Right kidney (tissue), 1 donor: ENCODE results near the gene ST7.

Experiments
- DNase-seq: peaks from one replicate; pipeline ENCODE4 v3.0.0-alpha.2; 2016

ST7 gene

GRCh38 chr7:117065571-117066150 is 112.4 kb downstream of the ST7 start:
- DNase-seq: no peak

GRCh38 chr7:117066668-117067067 is 113.4 kb downstream of the ST7 start:
- no peak for DNase-seq

GRCh38 chr7:117067340-117067739 is 114.0 kb downstream of the ST7 start:
- DNase-seq: no peak

DNA sequence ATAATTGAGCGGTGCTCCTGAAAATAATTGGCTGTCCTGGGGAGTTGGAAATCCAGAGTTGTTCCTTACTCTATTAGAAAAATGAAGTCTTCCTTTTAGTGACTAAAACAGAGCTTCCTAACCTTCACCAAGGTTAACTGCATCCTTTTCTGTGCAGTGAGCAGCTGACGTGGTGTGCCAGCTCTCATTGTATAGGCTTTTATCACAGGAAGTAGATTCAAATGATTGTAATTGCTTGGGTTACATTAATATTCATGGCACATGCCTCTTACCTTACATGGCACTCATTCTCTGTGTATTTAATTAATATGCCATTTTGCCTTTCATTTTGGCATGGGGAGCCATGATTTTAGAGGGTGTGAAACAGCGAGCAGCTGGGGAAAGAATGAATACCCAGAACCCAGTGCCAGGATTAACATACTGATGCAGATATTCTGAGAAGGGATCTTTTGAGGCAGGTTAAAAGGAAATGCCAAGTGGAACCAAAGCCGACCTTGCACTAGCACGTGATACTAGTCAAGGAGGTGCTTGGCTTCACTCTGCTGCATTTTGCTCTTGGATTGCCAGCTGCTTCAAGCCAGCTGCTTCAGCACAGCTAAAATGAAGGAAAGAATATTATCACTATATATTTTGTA is 115.3 kb downstream of the ST7 start:
- DNase-seq: no peak

DNA sequence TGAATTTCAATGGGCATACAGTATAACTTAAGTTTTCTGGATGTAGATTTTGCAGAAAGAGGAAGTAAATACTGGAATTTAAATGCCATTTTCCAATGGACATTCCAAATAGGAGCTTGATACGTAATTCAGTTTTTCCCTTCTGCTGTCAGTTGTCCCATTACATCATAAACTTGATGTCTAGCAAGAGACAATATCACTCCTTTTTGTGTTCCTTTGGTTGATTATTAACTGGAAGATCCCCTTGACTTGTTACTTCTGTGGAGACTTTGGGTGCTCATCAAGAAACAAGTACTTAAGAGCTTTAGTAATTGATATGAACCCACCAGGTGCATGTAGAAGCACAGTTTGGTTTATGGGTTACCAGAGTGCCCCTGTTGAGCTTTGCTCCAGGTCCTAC is 116.1 kb downstream of the ST7 start:
- DNase-seq: no peak

GRCh38 chr7:117071551-117071950 is 118.2 kb downstream of the ST7 start:
- DNase-seq: no peak

GRCh38 chr7:117072620-117073118 is 119.4 kb downstream of the ST7 start:
- DNase-seq: no peak

DNA sequence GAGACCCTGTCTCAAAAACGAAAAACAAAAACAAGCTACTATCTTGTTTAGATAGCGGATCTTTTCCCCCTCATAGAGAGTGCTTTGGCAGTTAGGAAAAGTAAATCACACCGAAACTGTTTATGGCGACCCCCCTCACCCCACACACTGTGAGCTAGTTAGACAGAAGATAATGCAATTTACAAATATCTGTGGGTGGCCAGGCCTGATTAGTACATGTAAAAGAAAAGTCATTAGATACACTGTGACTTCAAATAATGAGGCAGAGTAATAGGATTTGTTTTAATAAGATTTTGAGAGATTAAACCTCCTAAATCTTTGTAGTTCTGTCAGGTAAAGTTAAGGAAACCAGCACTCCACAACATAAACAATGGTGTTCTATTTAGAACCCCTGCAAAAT is 121.1 kb downstream of the ST7 start:
- no peak for DNase-seq

DNA sequence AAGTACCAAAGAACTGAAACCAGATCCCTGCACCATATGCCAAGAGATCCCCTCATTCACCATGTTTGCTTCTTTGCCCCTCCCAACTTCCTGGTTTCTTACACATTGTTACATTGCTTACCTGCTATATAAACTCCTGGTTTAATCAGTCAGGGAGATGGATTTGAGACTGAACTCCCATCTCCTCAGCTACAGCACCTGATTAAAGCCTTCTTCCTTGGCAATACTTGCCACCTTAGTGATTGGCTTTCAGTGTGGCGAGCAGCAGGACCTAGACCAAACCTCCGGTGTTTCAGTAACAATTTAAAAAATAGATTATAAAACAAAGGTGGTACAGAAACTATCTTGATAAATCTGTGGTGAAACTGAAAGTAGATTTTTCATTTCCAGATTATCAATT is 122.6 kb downstream of the ST7 start:
- DNase-seq: no peak

- DNase-seq: no peak
Measured at GRCh38 chr7:117076426-117076943, 123.2 kb downstream of the ST7 start.

GRCh38 chr7:117077658-117078057 is 124.4 kb downstream of the ST7 start:
- no peak for DNase-seq

DNA sequence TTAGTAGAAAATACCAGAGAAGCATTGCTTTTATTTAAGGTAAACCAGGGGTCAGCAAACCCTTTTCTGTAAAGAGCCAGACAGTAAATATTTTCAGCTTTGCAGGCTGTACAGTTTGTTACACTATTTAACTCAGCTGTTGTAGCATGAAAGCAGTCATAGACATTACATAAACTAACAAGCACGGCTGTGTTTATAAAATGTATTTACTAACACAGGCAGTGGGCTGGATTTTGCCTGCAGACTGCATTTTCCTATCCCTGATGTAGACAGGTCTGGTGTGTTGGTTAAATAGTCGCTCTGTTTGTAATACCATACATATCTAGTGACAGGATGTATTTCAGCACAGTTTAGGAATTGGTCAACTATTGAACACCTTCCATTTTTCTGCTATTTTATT is 129.3 kb downstream of the ST7 start:
- DNase-seq: no peak

DNA sequence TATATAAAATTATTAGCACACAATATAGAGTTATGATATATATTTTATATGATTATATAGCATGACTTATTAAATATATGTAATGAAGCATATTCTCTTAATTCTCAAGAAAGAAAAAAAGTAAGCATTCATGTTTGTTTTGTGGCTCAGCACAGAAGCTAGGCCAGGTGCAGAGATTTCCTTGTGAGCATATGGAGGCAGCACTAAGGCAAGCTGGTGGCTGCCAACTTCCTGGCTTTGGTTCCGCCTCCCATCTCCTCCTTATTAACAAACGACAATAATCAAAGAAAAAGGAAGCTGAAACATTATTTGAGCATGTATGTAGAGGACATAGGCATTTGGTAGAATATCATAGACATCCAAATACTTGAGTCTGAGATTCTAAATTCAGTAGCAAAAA is 130.3 kb downstream of the ST7 start:
- no peak for DNase-seq

DNA sequence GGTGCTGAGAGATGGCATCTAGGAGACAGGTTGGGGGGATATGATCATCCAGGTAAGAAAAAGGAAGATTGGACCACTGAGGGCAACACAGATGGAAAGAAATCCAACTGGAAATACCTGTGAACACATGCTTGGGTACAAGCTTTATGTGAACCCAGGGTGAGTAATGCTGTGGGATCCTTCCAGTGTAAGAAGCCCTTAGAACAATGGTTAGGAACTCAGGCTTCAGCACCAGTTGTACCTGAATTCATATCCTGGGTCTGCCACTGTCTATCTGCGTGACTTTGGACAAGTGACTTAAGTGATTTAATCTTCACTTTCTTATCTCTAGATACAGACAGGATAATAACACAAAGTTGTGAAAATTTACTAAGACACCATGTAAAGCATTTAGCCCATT is 131.0 kb downstream of the ST7 start:
- no peak for DNase-seq

- no peak for DNase-seq
Measured at GRCh38 chr7:117085275-117085674, 132.0 kb downstream of the ST7 start.

- DNase-seq: no peak
Measured at GRCh38 chr7:117085769-117086463, 132.6 kb downstream of the ST7 start.

DNA sequence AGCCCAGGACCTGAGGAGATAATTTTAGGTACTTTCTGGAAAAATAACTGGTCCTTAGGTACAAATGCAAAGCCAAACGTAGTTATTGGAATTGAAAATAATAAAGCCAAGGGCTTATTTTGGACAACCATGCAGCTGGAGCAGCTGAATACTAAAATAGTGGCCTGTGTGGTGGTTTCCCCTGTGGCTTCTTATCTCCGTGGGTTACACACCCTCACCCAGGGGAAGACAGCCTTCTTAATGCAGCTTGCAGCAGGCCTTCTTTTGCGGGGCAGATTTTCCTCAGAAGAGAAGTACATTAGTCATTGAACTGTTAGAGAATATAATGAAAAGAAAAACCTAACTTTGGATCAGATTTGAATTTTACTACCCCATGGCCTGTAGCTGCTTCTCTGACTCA is 133.5 kb downstream of the ST7 start:
- no peak for DNase-seq

DNA sequence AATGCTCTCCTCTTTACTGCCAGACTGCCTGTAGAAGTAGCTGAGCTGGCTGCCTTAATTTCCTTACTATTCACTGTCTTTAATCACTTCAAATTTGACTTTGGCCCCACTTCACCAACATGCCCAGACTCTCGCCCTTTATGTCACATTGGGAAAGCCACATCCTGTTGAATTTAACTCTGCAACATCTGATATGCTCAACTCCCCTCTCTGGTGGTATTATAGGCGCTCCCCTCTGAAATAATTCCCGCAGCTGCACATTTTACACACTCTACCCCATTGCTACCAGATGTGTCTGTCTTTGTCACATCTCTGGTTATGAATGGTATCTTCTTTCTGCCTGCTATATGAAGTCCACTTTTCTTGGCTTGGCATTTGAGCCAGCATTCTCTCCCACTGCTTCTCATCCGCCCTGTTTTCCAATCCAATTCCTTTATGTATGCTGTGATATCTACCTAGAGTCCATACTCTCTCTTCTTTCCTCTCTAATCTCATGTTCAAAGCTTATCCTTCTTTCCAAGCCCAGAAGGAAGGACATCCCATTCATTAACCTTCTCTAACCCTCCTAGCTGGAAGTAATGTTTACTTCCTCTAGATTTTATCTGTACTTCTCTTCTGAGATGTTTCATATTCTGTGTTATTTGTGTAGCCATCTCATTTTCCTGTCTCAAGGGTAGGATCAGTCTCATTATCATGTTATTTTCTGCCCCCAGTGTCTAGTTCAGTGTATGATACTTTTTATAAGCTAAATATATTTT is 134.5 kb downstream of the ST7 start:
- DNase-seq: no peak

- DNase-seq: no peak
Measured at GRCh38 chr7:117088623-117089194, 135.4 kb downstream of the ST7 start.

- DNase-seq: no peak
Measured at GRCh38 chr7:117090791-117091190, 137.5 kb downstream of the ST7 start.

GRCh38 chr7:117091721-117092120 is 138.4 kb downstream of the ST7 start:
- no peak for DNase-seq

DNA sequence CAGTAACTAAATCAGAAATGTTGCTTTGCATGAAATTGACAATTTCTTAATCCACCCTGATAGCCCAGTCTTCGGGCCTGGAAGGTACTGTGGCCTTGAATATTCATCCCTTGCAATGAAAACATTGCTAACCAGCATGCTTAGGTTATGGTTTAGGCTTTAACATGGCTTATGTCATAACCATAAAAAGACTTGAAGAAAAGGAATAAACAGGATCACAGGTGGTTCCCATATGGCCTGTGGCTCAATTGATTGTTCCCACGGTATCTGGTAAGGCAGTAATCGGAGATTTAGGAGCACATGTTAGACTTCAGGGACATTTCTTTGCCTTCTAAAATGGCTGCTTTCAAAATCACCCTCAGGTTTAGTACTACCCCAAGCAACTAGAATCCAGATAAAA is 139.5 kb downstream of the ST7 start:
- no peak for DNase-seq

- no peak for DNase-seq
Measured at GRCh38 chr7:117094457-117094856, 141.2 kb downstream of the ST7 start.
